ENCODE results near the gene TLR5. TPM values are rescaled to one million over a fixed set of nuclear protein-coding genes. Genes with fewer than 3 reads are reported as not detected.

The TLR5 gene
- polyA plus RNA-seq, 1 donor from 2014 or later: not detected

GRCh38 chr1:223062177-223062576 is 80.9 kb downstream of the TLR5 start:
- no peaks in the 10 kb centered on the region for H3K79me2 ChIP-seq (replicated peaks; ENCODE audit: insufficient read depth, low read length)
- no peak overlapping the region for H3K4me3 ChIP-seq (ENCODE audit: low read length)
- H3K27me3 ChIP-seq (ENCODE audit: insufficient read depth, low read depth, low read length): no peaks in the 10 kb centered on the region
- H3K9ac ChIP-seq (ENCODE audit: low read length): no peak overlapping the region
- H3K4me2 ChIP-seq (ENCODE audit: low read length): no peak overlapping the region
- H3K36me3 ChIP-seq (ENCODE audit: insufficient read depth, low read length): no peaks in the 10 kb centered on the region
- H3K9me3 ChIP-seq (ENCODE audit: low read length): no peaks in the 10 kb centered on the region
- H3K9me2 ChIP-seq (ENCODE audit: insufficient read depth, low read length): no peaks in the 10 kb centered on the region
- H4K20me1 ChIP-seq (ENCODE audit: insufficient read depth): no peaks in the 10 kb centered on the region
- TF ChIP-seq POLR2AphosphoS5 (IDR thresholded peaks at IDR 0.05) (no peak), TAF1 (IDR thresholded peaks at IDR 0.05; ENCODE audit: low read depth) (no peak), SMC3 (conservative IDR thresholded peaks at IDR 0.05; ENCODE audit: poor library complexity) (no peak), MXI1 (conservative IDR thresholded peaks at IDR 0.05; ENCODE audit: poor library complexity, severe bottlenecking) (no peak), EP300 (conservative IDR thresholded peaks at IDR 0.05; ENCODE audit: poor library complexity, severe bottlenecking) (no peak)
- no peaks in the 10 kb centered on the region for H3F3A ChIP-seq (ENCODE audit: insufficient read depth, low read length, poor library complexity, severe bottlenecking)
- no peak overlapping the region for H2AFZ ChIP-seq (ENCODE audit: low read depth, low read length)
- H3K27ac ChIP-seq (ENCODE audit: low read length): no peak overlapping the region

- no peaks in the 10 kb centered on the region for H3K79me2 ChIP-seq (replicated peaks; ENCODE audit: insufficient read depth, low read length)
Measured at GRCh38 chr1:223059526-223059925, 83.5 kb downstream of the TLR5 start.

More at GRCh38 chr1:223059526-223059925, 83.5 kb downstream of the TLR5 start:
- TF ChIP-seq RAD21 (conservative IDR thresholded peaks at IDR 0.05) (no peak), MXI1 (conservative IDR thresholded peaks at IDR 0.05; ENCODE audit: poor library complexity, severe bottlenecking) (no peak), REST (IDR thresholded peaks at IDR 0.05; ENCODE audit: borderline replicate concordance) (no peak), SMC3 (conservative IDR thresholded peaks at IDR 0.05; ENCODE audit: poor library complexity) (no peak), EZH2 (IDR thresholded peaks at IDR 0.05; ENCODE audit: borderline replicate concordance, insufficient read depth, low read length, poor library complexity, severe bottlenecking) (no peak), POLR2AphosphoS5 (IDR thresholded peaks at IDR 0.05) (no peak), TAF1 (IDR thresholded peaks at IDR 0.05; ENCODE audit: low read depth) (no peak), EP300 (conservative IDR thresholded peaks at IDR 0.05; ENCODE audit: poor library complexity, severe bottlenecking) (no peak), CTCF (IDR thresholded peaks at IDR 0.05; ENCODE audit: poor library complexity, severe bottlenecking) (no peak)
- Histone ChIP-seq H3K9me3 (ENCODE audit: low read length) (no peaks in the 10 kb centered on the region), H2AFZ (ENCODE audit: low read depth, low read length) (no peak overlapping the region), H3F3A (ENCODE audit: insufficient read depth, low read length, poor library complexity, severe bottlenecking) (no peaks in the 10 kb centered on the region), H3K27ac (ENCODE audit: low read length) (no peak overlapping the region), H3K36me3 (ENCODE audit: insufficient read depth, low read length) (no peaks in the 10 kb centered on the region), H4K20me1 (ENCODE audit: insufficient read depth) (no peaks in the 10 kb centered on the region), H3K9ac (ENCODE audit: low read length) (no peak overlapping the region), H3K27me3 (ENCODE audit: insufficient read depth, low read depth, low read length) (no peaks in the 10 kb centered on the region), H3K4me3 (ENCODE audit: low read length) (no peak overlapping the region), H3K9me2 (ENCODE audit: insufficient read depth, low read length) (no peaks in the 10 kb centered on the region), H3K4me2 (ENCODE audit: low read length) (no peak overlapping the region)

Other genes with a start within 250 kb of the TLR5 start
- gene SUSD4, start 220.9 kb upstream of the TLR5 start, polyA plus RNA-seq: 31.5 and 39.5 TPM in 2 replicates